Cardiac muscle cell (in vitro differentiated cells and primary cell): ENCODE results near the gene POLR2M. TPM values are rescaled to one million over a fixed set of nuclear protein-coding genes. Genes with fewer than 3 reads are reported as not detected.

ENCODE experiments used
- DNase-seq, 2 donors: peaks; one replicate each; pipeline versions ENCODE4 v3.0.0 to v3.0.0-alpha.2; 2010 to 2017; ENCODE audit warnings: low read depth in 1 of 2, low spot score in 1 of 2
- H3K27ac ChIP-seq: fragments of 200-600 bp; sonication (generic); 2 replicates; pipeline ENCODE4 v1.5.1; 2016
- H3K27me3 ChIP-seq: fragments of 200-600 bp; sonication (generic); 2 replicates; pipeline ENCODE4 v1.6.0; 2016; ENCODE audit warnings: control low read depth
- H3K36me3 ChIP-seq: fragments of 200-600 bp; sonication (generic); 2 replicates; pipeline ENCODE4 v1.5.1; 2016; ENCODE audit warnings: control low read depth
- H3K4me1 ChIP-seq: fragments of 200-600 bp; sonication (generic); 2 replicates; pipeline ENCODE4 v1.8.1; 2017; ENCODE audit warnings: low read depth, mild to moderate bottlenecking, mixed run types
- H3K4me3 ChIP-seq: fragments of 200-600 bp; sonication (generic); 2 replicates; pipeline ENCODE4 v1.5.1; 2016; ENCODE audit warnings: mild to moderate bottlenecking
- H3K9me3 ChIP-seq: fragments of 200-600 bp; sonication (generic); 2 replicates; pipeline ENCODE4 v1.5.1; 2017; ENCODE audit warnings: low read depth, mild to moderate bottlenecking, control low read depth
- CTCF ChIP-seq: IDR thresholded peaks from 2 replicates; pipeline ENCODE4 v1.5.1; 2012; ENCODE audit warnings: low read depth, mild to moderate bottlenecking, low read length
- polyA plus RNA-seq: library from polyadenylated mRNA; unstranded; fragments of >200 nt; fragmentation: Nextera tagmentation; extraction: Ambion mirVana; gene quantifications from 2 replicates; pipeline ENCODE4 v1.2.1, GENCODE V29; 2016
- total RNA-seq: library from RNA; depleted of rRNA; stranded (reverse); fragments of >200 nt; gene quantifications from 2 replicates; pipeline ENCODE4 v1.2.3, GENCODE V29; 2016

Gene POLR2M
- total and polyA plus RNA-seq, 2 experiments from 2014 or later = 24.9 to 225 TPM

DNA sequence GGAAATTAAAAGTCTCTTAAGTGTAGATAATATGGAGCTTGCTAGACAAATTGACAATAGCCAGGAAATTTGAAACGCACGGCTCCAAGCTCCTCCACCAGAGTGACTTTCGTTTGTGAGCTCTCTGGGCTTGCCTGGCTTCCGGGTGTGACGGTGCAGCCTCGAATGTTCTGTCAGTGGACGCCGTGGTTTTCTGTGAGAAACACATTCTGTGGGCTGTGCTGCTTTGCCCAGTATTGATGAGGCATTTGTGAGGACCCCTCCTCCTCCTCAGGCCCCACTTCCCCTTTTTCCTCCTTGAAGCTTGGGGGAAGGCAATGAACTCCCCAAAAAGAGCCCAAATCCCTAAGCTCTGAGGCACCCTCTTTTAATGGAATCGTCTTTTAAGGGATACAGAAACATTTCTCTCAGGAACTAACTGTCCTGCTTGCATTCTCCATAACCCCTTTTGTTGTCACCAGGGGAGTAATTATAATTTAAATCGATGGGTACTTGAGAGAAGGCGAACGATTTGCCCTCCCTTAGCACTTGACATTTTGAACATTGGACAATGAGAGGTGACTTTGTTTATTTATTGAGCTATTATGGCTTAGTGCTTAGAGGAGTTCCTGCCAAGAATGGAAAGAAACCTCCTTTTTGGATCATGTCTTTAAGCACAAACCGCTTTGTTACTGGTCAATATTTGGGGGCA lies 40.8 kb downstream of the POLR2M start:
- no peak overlapping the region for H3K27ac ChIP-seq
- DNase-seq = peak in 1 of 2 donors; percentile 19
- TF ChIP-seq CTCF = no peak
- no peaks in the 10 kb centered on the region for H3K27me3 ChIP-seq
- no peaks in the 10 kb centered on the region for H3K9me3 ChIP-seq
- no peaks in the 10 kb centered on the region for H3K36me3 ChIP-seq
- H3K4me1 ChIP-seq = no peaks in the 10 kb centered on the region
- no peak overlapping the region for H3K4me3 ChIP-seq

GRCh38 chr15:57751177-57751800 lies 44.8 kb downstream of the POLR2M start:
- Histone ChIP-seq H3K27ac (no peak overlapping the region), H3K36me3 (no peaks in the 10 kb centered on the region), H3K9me3 (no peaks in the 10 kb centered on the region), H3K27me3 (no peaks in the 10 kb centered on the region), H3K4me3 (no peak overlapping the region), H3K4me1 (no peaks in the 10 kb centered on the region)
- TF ChIP-seq CTCF = peak; percentile 82
- peak; percentile 39 to 69 for DNase-seq

DNA sequence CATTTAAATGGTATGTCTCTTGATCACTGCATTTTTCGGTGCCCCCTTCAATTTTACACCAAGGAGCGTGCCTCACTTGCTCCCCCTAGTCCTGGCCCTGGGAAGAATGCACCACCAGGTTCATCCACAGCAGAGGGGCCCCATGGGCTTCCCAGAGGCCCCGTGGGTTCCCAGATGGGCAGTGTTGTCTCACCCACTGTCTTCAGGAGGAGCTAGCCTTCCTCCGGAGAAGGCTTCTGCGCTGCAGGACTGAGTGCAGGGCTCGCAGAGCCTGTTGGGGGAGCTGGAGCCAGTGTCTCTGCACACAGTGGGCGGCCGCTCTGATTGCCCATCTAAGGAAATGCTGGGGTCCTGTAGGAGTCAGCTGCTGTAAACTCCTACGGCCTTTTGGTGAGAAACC lies 45.9 kb downstream of the POLR2M start:
- H3K27ac ChIP-seq = no peak overlapping the region
- TF ChIP-seq CTCF = peak; percentile 39
- no peak overlapping the region for H3K4me3 ChIP-seq
- H3K4me1 ChIP-seq = no peaks in the 10 kb centered on the region
- no peaks in the 10 kb centered on the region for H3K9me3 ChIP-seq
- H3K27me3 ChIP-seq = no peaks in the 10 kb centered on the region
- no peaks in the 10 kb centered on the region for H3K36me3 ChIP-seq
- peak; percentile 18 to 59 for DNase-seq

DNA sequence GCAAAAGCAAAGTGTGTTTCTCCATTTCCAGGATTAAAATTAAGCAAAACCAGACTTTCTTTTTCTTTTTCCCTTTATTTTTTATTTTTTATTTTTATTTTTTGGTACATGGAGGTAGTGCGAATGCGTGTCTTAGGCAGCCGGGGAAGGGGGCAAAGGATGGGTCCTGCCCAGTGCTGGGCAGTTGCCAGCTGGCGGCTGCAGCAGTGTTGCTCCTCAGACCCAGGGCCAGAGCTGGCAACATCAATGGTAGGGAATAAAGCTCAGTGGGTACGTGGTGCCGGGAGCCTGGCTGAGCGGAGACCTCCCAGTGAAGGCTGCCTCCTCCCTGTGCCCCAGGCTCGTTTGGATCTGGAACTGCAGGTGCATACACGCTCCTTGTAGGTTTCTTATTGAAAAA lies 46.3 kb downstream of the POLR2M start:
- Histone ChIP-seq H3K4me1 (no peaks in the 10 kb centered on the region), H3K4me3 (no peak overlapping the region), H3K9me3 (no peaks in the 10 kb centered on the region), H3K27ac (no peak overlapping the region), H3K27me3 (no peaks in the 10 kb centered on the region), H3K36me3 (no peaks in the 10 kb centered on the region)
- DNase-seq = no peak
- no peak for TF ChIP-seq CTCF

GRCh38 chr15:57756466-57756865 lies 50.0 kb downstream of the POLR2M start:
- no peak for TF ChIP-seq CTCF
- H3K9me3 ChIP-seq = no peaks in the 10 kb centered on the region
- no peaks in the 10 kb centered on the region for H3K4me1 ChIP-seq
- H3K4me3 ChIP-seq = no peak overlapping the region
- no peak for DNase-seq
- H3K27me3 ChIP-seq = no peaks in the 10 kb centered on the region
- no peaks in the 10 kb centered on the region for H3K36me3 ChIP-seq
- H3K27ac ChIP-seq = no peak overlapping the region
